Activated gamma-delta T cell treated with Interleukin-2 at 50 U/mL for 16 hours (primary cell): Measurements from ENCODE around the gene RNF223.
"Not testable (repeated sequence)": the region's sequence is repeated elsewhere in the genome, so short reads cannot be mapped to it uniquely, and the experiment has no call there.

Source experiments
- DNase-seq: peaks from one replicate; pipeline ENCODE4 v3.0.0-alpha.2; 2020

Gene RNF223

DNA sequence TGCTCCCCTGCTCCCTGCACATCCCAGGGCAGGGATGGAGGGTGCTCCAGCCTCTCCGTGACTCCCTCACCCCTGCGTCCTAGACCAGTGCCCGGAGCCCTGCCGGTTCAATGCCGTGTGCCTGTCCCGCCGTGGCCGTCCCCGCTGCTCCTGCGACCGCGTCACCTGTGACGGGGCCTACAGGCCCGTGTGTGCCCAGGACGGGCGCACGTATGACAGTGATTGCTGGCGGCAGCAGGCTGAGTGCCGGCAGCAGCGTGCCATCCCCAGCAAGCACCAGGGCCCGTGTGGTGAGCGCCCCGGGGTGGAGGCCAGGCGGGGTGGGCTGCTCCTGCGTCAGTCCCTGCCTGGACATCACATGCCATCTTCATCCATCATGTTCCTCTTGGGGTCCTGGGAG lies 32.2 kb downstream of the RNF223 start:
- no peak for DNase-seq

GRCh38 chr1:1041092-1041523 lies 33.0 kb downstream of the RNF223 start:
- no peak for DNase-seq

GRCh38 chr1:1040004-1040991 lies 33.8 kb downstream of the RNF223 start:
- peak; percentile 75 for DNase-seq

DNA sequence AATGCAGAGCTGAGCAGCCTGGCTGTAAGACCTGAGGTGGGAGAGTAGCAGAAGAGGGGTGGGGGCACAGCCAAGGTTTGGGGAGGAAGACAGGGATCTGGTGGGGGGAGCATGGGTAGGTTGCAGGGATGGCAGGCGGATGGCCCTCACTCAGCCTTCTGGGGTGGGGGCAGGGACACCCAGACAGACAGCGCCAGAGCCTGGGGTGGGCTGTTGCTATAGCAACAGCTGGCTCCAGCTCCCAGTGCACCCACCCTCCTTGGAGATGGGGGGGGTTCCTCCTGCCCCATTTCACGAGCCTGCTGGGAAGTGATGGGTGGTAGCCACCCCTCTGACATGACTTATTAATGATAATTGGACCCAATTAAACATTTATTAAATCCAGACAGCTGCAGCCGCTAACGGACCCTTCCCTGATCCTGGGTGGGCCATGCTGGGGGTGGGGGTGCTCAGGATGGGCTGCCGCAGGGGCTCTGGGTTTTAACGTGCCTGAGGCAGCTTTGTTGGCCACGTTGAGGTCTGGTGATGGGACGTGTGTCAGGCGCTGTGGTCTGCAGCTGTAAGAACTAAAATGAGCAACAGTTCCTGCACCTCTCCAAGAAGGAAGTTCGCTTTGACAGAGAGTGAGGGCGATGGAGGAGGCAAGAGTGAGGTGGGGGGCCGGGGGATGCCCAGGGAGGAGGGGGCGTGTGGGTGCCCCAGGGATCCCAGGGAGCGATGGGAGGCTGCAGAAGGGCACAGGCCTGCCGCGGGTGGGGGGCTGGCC lies 34.8 kb downstream of the RNF223 start:
- DNase-seq = no peak

GRCh38 chr1:1038694-1039093 lies 35.4 kb downstream of the RNF223 start:
- no peak for DNase-seq

- no peak for DNase-seq
These were observed 36.5 kb downstream of the RNF223 start for GRCh38 chr1:1037366-1038327.

- DNase-seq = no peak
These were observed 38.7 kb downstream of the RNF223 start for GRCh38 chr1:1035291-1035943.

DNA sequence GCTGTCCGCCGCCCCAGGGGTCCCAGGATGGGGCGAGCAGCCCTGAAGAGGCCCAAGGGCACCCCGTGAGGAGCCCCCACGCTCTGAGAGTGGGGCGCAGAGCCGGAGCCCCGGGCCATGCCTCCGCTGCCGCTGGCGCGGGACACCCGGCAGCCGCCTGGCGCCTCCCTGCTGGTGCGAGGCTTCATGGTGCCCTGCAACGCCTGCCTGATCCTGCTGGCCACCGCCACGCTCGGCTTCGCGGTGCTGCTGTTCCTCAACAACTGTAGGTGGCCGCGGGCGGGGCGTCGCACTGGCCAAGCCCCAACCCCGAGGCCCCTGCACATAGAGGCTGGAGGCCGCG lies 39.7 kb downstream of the RNF223 start:
- no peak for DNase-seq

DNA sequence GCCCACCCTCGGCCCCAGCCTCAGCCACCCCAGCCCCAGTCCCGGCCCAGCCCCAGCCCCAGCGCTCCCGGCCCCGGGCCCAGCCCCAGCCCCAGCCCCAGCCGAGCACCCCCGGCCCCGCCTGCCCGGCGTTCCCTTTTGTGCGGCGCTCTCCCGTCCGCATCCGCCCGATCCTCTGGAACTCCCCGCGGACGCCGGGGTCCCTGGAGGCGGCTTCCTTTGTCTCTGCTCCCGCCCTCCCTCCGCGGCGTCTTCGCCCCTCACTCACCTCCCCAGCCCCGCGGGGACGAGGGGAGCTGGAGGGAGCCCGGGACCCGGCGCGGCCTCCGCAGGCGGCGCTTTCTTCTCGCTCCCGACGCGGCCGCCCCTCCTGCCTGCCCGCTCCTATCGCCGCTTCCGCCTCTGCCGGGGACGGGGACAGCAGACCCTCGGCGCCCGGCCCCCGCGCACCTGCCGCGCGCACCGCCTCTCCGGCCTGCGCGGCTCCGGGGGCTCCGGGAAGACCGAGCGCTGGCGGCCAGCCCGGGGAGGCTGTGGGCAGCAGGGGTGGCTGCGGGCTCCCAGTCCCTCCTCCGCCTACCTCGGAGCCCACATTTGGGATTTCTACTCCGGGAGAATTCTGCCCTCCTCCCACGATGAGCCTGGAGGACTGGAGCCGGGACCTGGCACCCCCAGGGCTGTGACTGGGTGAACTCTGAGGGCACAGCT lies 40.2 kb downstream of the RNF223 start:
- no peak for DNase-seq

DNA sequence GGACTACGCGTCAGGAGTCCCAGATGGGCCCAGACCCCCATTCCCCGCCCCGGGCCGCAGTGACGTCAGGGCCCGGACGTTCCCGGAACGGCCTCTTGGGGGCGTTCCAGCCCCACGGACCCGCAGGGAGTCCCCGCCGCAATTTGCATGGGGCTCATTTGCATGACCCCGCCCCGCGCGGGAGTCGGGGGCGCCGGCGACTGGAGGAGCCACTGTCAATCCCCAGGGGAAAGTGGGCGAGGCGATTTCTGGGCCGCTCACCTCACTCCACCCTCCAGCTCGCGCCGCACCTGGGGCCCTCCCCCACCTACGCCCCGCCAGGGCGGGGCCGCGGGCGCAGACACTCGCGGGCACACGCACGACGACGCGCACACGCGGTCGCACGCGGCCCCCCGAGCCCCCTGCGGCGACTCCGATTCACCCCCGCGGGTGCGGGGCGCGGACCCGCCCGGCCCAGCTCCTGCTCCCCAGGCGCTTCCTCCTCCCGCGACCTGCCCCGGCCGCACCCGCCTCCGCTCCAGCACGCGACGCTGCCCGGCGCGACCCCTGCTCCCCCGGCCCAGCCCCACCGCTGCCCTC lies 41.0 kb downstream of the RNF223 start:
- DNase-seq = peak; percentile 78

DNA sequence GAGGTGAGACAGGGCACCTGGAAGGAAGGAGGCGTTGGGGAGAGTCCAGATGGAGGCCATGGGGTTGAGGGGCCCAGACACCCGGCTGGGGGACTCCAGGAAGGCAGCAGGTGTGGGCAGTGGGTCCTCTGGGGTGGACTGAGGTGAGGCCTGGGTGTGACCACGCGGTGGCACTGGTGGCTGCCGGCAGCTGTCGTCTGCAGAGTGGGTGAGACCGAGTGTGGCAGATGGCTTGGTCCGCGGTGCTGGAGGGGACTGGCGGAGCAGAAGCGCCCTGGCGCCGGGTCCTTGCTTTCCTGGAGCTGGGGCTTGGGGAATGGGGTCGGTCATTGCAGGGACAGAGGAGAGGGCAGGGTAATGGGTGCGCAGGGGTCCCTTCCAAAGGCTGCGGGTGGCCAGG lies 41.7 kb downstream of the RNF223 start:
- DNase-seq = no peak

- no peak for DNase-seq
These were observed 42.4 kb downstream of the RNF223 start for GRCh38 chr1:1031659-1032235.

DNA sequence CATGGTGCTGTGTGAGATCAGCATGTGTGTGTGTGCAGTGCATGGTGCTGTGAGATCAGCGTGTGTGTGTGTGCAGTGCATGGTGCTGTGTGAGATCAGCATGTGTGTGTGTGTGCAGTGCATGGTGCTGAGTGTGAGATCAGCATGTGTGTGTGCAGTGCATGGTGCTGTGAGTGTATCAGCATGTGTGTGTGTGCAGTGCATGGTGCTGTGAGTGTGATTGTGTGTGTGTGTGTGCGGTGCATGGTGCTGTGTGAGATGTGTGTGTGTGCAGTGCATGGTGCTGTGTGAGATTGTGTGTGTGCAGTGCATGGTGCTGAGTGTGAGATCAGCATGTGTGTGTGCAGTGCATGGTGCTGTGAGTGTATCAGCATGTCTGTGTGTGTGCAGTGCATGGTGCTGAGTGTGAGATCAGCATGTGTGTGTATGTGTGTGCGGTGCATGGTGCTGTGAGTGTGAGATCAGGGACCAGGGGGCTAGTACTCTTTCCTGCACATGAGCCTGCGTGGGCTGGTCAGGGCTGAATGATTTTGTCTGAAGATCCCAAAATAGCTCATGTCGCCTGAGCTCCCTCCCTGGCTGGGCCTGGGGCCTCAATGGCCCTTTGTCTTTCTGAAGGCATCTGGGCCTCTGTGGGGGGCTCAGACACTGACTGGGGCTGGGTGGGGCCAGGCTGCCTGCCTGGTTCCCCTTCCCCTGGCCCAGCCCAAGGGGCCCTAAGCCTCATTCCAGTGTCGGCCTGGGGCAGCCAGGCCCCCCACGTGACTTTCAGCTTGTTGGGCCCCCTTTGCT lies 43.0 kb downstream of the RNF223 start:
- DNase-seq = not testable (repeated sequence)

- no peak for DNase-seq
These were observed 46.3 kb downstream of the RNF223 start for GRCh38 chr1:1027791-1028190.

DNA sequence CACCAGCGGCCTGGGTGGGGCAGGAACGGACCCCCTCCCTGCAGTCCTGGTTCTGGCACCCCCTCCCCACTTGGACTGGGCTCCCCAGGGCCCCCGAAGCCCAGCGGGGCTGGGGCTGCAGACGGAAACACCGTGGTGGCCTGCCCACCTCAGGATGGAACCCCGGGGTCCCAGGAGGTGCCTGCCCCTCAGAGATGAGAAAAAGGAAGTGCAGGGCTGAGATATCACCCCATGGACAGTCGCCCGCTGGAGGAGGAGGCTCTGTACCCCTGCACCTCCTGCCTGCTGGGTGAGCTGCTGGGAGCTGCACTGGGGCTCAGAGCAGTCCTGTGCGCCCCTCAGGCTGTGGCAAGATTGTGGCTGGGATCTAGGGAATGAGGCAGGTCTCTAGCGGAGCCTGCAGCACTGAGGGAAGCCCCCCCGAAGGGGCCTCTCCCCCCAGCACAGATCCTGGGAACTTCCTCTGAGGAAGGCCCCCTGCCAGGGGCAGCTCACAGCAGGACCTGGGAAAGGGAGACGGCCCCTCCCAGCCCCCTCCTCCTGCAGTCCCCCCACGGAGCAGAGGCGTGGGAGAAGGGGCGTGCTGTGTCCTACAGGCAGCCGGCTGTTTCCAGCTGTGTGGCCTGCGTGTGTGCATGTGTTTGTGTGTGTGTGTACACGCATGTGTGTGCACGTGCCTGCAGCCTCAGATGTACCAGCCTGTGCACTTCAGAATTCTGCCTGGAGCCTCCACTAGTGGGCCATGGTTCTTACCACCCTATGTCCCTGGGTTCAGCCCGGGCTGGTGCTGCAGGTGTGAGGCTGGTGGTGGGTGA lies 47.3 kb downstream of the RNF223 start:
- no peak for DNase-seq

DNA sequence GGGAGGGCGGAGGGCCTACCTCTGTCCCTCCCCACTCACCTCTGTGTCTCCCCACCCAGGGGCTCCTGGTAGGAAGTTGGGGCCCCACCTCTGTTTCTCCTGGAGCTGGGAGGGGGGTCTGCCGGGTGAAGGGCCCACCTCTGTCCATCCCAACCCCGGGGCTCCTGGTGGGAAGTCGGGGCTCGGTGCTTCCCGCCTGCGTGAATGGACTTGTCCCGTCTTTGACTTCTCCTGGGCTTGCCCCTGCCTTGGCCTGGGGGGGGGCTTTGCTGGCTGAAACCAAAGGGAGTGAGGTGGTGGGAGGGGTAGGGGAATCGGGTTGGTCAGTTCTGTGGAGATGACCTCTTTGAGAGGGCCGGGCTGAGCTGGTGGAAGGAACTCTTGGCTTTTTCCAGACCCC lies 48.4 kb downstream of the RNF223 start:
- DNase-seq = no peak

GRCh38 chr1:1024771-1025699 lies 49.1 kb downstream of the RNF223 start:
- DNase-seq = no peak
